H1 (cell line): ENCODE measurements around the gene WDFY4. TPM values are rescaled to one million over a fixed set of nuclear protein-coding genes. Genes with fewer than 3 reads are reported as not detected.

Experiments
- RFX5 ChIP-seq: IDR thresholded peaks from 2 replicates; pipeline ENCODE4 v1.6.1; 2011; ENCODE audit warnings: low read depth, low read length, improper control_type of control experiment, borderline replicate concordance
- polyA plus RNA-seq, 7 experiments: library from polyadenylated mRNA; depleted of rRNA in 3 of 7; stranded (reverse) in 5 of 7; unstranded in 2 of 7; fragments of >200 nt in 5 of 7; fragments of 200-250 nt in 2 of 7; gene quantifications; 1 replicate in 5 of 7; 2 replicates in 1 of 7; 4 replicates in 1 of 7; pipeline versions ENCODE4 v1.2.1 to v1.2.3, GENCODE V29; 2011 to 2013; ENCODE audit warnings: missing spikeins in 2 of 7, mixed read lengths in 2 of 7
- total RNA-seq: library from RNA; stranded (reverse); fragmentation: NEBNext Ultra II Directional; extraction: Animal tissue kit (Norgen Biotek cat#: 25700); gene quantifications from 2 replicates; pipeline ENCODE4 v1.2.1, GENCODE V29; 2021

Gene WDFY4
- total and polyA plus RNA-seq, 2 of the 8 experiments (the other 6 are each of a cell fraction or from before 2014, with no cell fraction given), result not detected

- no peak for TF ChIP-seq RFX5
These were observed 59.9 kb downstream of the WDFY4 start (continued) for GRCh38 chr10:48744587-48744986.
